ENCODE measurements around the gene ZNF22. TPM values are rescaled to one million over a fixed set of nuclear protein-coding genes. Genes with fewer than 3 reads are reported as not detected.
A peak's percentile ranks its signal among the peaks of the same experiment; 100 is the strongest.

The ZNF22 gene
- total and polyA plus RNA-seq, 2 of the 8 experiments (the other 6 are each of a cell fraction or from before 2014, with no cell fraction given) = 18.2 to 45.2 TPM

- H2AK5ac ChIP-seq (ENCODE audit: low read depth, low read length) = no peak overlapping the region
- no peak overlapping the region for H3K18ac ChIP-seq (ENCODE audit: extremely low read depth, low read length)
- no peaks in the 10 kb centered on the region for H3K79me1 ChIP-seq (ENCODE audit: low read depth, low read length)
- no peaks in the 10 kb centered on the region for H3K23me2 ChIP-seq (ENCODE audit: low read depth, low read length)
- no peak overlapping the region for H2BK120ac ChIP-seq (replicated peaks; ENCODE audit: low read depth, low read length)
- peak overlapping the region; percentile 29; the same call in 1 of the 2 replicates for H2BK5ac ChIP-seq (ENCODE audit: low read depth, low read length)
- no peaks in the 10 kb centered on the region for H3K9me3 ChIP-seq (ENCODE audit: insufficient read depth in 2 of 2, low read depth in 1 of 2, low read length in 1 of 2)
- H3K23ac ChIP-seq (ENCODE audit: insufficient read length) = no peak overlapping the region
- H3K79me2 ChIP-seq (ENCODE audit: control insufficient read depth in 1 of 2, insufficient read depth in 2 of 2, low read length in 2 of 2) = no peaks in the 10 kb centered on the region
- 86% methylated on average over 7 of the region's 7 CpGs; no CpG with 5 or more reads in 1 of the 2 experiments for WGBS, 2 experiments (ENCODE audit: extremely low coverage in 1 of 2, insufficient coverage in 1 of 2, insufficient read length in 1 of 2, insufficient replicate concordance in 2 of 2, low coverage in 1 of 2, low lambda C conversion rate in 2 of 2, missing lambda C conversion rate in 1 of 2)
- H3K14ac ChIP-seq (ENCODE audit: insufficient read length) = no peak overlapping the region
- no peak overlapping the region for H3K4ac ChIP-seq (replicated peaks; ENCODE audit: insufficient read length, low read depth, low read length)
- no peak overlapping the region for H3K4me3 ChIP-seq (ENCODE audit: extremely low read depth in 1 of 4, insufficient read depth in 2 of 4, low read depth in 3 of 4, low read length in 4 of 4)
- no peak overlapping the region; a peak in 1 of 7 replicates for H3K9ac ChIP-seq (replicated peaks in 1 of 4; ENCODE audit: extremely low read depth in 1 of 4, low read depth in 3 of 4, low read length in 3 of 4)
- no peak overlapping the region for H2BK12ac ChIP-seq (ENCODE audit: low read depth, low read length)
- ChIA-PET CTCF (ENCODE audit: partially characterized antibody) (interaction anchor here (0.5 to 13.4 kb wide), 7 partner anchors 14 to 207 kb away, joined by 3 to 143 read pairs (median 6); no protein-coding TSS in a partner anchor), POLR2A (ENCODE audit: partially characterized antibody) (interaction anchor here (1.2 to 2.6 kb wide), 3 partner anchors 12 to 27 kb away, joined by 5 to 14 read pairs (median 6); partner anchors contain the start of gene DEPP1)
- H4K20me1 ChIP-seq (replicated peaks in 1 of 2; ENCODE audit: control insufficient read depth in 1 of 2, insufficient read depth in 2 of 2, low read length in 2 of 2) = no peaks in the 10 kb centered on the region
- H3K4me2 ChIP-seq (ENCODE audit: insufficient read depth in 1 of 2, low read depth in 2 of 2, low read length in 2 of 2) = no peak overlapping the region
- H3K36me3 ChIP-seq (ENCODE audit: control insufficient read depth in 2 of 4, insufficient read depth in 4 of 4, low read length in 3 of 4) = no peaks in the 10 kb centered on the region
- H3K27ac ChIP-seq (ENCODE audit: low read depth, low read length) = no peak overlapping the region
- no peak overlapping the region for H2AFZ ChIP-seq (ENCODE audit: low read length)
- peaks cover 0 to 7% (median 0%) of the 10 kb centered on the region in 4 experiments; a peak in 2 of 7 replicates for H3K4me1 ChIP-seq (replicated peaks in 1 of 4; ENCODE audit: control insufficient read depth in 3 of 4, insufficient read depth in 4 of 4, low read length in 3 of 4)
- no peaks in the 10 kb centered on the region; a peak in 1 of 7 replicates for H3K27me3 ChIP-seq (replicated peaks in 1 of 4; ENCODE audit: control insufficient read depth in 3 of 4, extremely low read depth in 1 of 4, insufficient read depth in 3 of 4, low read length in 3 of 4)
- H2BK20ac ChIP-seq (ENCODE audit: low read length) = no peak overlapping the region
- DNase-seq (ENCODE audit: low read depth in 1 of 2, low spot score in 2 of 2) (peak in 1 of 2 experiments; percentile 1), FAIRE-seq (no peak)
- H4K8ac ChIP-seq (ENCODE audit: extremely low read depth, insufficient read depth, low read length) = no peak overlapping the region
- no peak overlapping the region for H3K56ac ChIP-seq (replicated peaks; ENCODE audit: insufficient read length, low read depth, low read length)
- no peak overlapping the region for H2BK15ac ChIP-seq (ENCODE audit: low read length)
- no peak overlapping the region for H4K91ac ChIP-seq (replicated peaks; ENCODE audit: insufficient read length, low read length)
- H4K5ac ChIP-seq (ENCODE audit: insufficient read length, low read depth, low read length) = no peak overlapping the region
- no peak for TF ChIP-seq CHD2 (IDR thresholded peaks at IDR 0.05; ENCODE audit: low read length)
- TF ChIP-seq NRF1 (IDR thresholded peaks at IDR 0.05; ENCODE audit: low read depth, low read length) = no peak
- no peak for TF ChIP-seq BACH1 (IDR thresholded peaks at IDR 0.05; ENCODE audit: low read length)
- TF ChIP-seq USF2 (IDR thresholded peaks at IDR 0.05; ENCODE audit: low read length) = no peak
- no peak for TF ChIP-seq PHF8 (conservative IDR thresholded peaks at IDR 0.05; ENCODE audit: low read depth, low read length)
- no peak for TF ChIP-seq TEAD4 (IDR thresholded peaks at IDR 0.05; ENCODE audit: low read depth, low read length)
- no peak for TF ChIP-seq SP4 (IDR thresholded peaks at IDR 0.05; ENCODE audit: low read length)
- TF ChIP-seq SAP30 (IDR thresholded peaks at IDR 0.05; ENCODE audit: insufficient read depth, insufficient replicate concordance, low read length) = no peak
- TF ChIP-seq SUZ12 (IDR thresholded peaks at IDR 0.05; ENCODE audit: low read length) = no peak
- TF ChIP-seq EZH2 (IDR thresholded peaks at IDR 0.05; ENCODE audit: low read depth, low read length, severe bottlenecking) = no peak
- no peak for TF ChIP-seq BRCA1 (IDR thresholded peaks at IDR 0.05; ENCODE audit: low read depth, low read length)
- no peak for TF ChIP-seq RAD21 (IDR thresholded peaks at IDR 0.05 in 1 of 2, conservative IDR thresholded peaks at IDR 0.05 in 1 of 2; ENCODE audit: low read depth in 2 of 2, low read length in 2 of 2)
These were observed 49.0 kb upstream of the ZNF22 start for GRCh38 chr10:44951576-44952226.
